Breast epithelium (tissue), 4 donors: ENCODE results near the gene CXCR1. TPM values are rescaled to one million over a fixed set of nuclear protein-coding genes. Genes with fewer than 3 reads are reported as not detected.

Source experiments
- DNase-seq, 2 donors: peaks; one replicate each; pipeline ENCODE4 v3.0.0-alpha.2; 2019; ENCODE audit warnings: low spot score in 2 of 2
- H3K27ac ChIP-seq, 2 donors: fragments of 200-600 bp; sonication (generic) in 1 of 2; one replicate each; pipeline ENCODE4 v1.5.1; 2016 to 2019; ENCODE audit warnings: mild to moderate bottlenecking in 1 of 2
- H3K27me3 ChIP-seq, 2 donors: fragments of 200-600 bp; sonication (generic) in 1 of 2; one replicate each; pipeline versions ENCODE4 v1.5.1 to v1.6.0; 2017 to 2019; ENCODE audit warnings: control low read depth in 1 of 2, mild to moderate bottlenecking in 1 of 2
- H3K36me3 ChIP-seq: fragments of 200-600 bp; one replicate; pipeline ENCODE4 v1.5.1; 2019
- H3K4me1 ChIP-seq, 2 donors: fragments of 200-600 bp; sonication (generic); one replicate each; pipeline ENCODE4 v1.5.1; 2016 to 2019; ENCODE audit warnings: control low read depth in 1 of 2
- H3K4me3 ChIP-seq, 3 donors: fragments of 200-600 bp; sonication (generic); 1 replicate in 2 of 3; 2 replicates in 1 of 3; pipeline ENCODE4 v1.5.1; 2016 to 2019; ENCODE audit warnings: mild to moderate bottlenecking in 3 of 3, moderate library complexity in 2 of 3
- H3K9me3 ChIP-seq, 2 donors: fragments of 200-600 bp; sonication (generic) in 1 of 2; one replicate each; pipeline ENCODE4 v1.5.1; 2016 to 2019; ENCODE audit warnings: control low read depth in 1 of 2
- POLR2A ChIP-seq: fragments of 450-650 bp; IDR thresholded peaks from one replicate; pipeline ENCODE4 v1.6.1; 2016; ENCODE audit warnings: antibody characterized with exemption, mild to moderate bottlenecking, moderate library complexity
- POLR2AphosphoS5 ChIP-seq, 3 donors: sonication (generic); formaldehyde crosslinking; IDR thresholded peaks; one replicate each; pipeline ENCODE4 v1.6.1; 2017; ENCODE audit warnings: antibody characterized with exemption in 3 of 3
- intact Hi-C: fragments of 100-400 bp; cut with DNase I; formaldehyde crosslinking; loops from one replicate; pipeline ENCODE4 v1.15.1; 2023; ENCODE audit warnings: low total_unique reads
- total RNA-seq, 3 donors: library from RNA; depleted of rRNA; stranded (reverse); fragments of >200 nt; gene quantifications; one replicate each; pipeline ENCODE4 v1.1.0, GENCODE V29; 2016
- TF ChIP-seq, protein P1 (sequence below), 3 donors: fragments of 450-650 bp; IDR thresholded peaks; one replicate each; pipeline ENCODE4 v1.5.1; 2016 to 2017; ENCODE audit warnings: antibody characterized with exemption in 3 of 3, mild to moderate bottlenecking in 3 of 3, moderate library complexity in 3 of 3

Gene CXCR1
- total RNA-seq, 3 donors from 2014 or later = 0.16 TPM; not detected in 2

DNA sequence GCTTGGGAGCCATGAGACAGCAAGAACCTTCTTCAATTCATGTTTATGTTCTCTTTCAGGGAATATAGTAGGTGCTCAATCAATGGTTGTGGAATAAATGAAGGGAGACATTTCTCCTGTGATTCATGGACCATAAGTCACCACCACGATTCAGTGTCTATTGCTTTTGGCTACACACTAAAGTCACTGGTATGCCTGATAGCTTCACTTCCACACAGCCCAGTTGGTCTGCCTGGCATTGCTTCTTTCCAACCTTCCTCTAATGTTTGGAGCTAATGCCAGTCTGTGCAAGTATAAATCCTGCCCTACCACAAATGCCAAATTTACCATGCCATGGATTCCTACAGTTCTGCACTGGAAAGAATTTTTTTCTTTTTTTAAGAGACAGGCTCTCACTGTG lies 1.3 kb upstream of the CXCR1 start:
- TF ChIP-seq POLR2AphosphoS5 (IDR thresholded peaks at IDR 0.05) (no peak), POLR2A (no peak)
- TF ChIP-seq, protein P1, sequence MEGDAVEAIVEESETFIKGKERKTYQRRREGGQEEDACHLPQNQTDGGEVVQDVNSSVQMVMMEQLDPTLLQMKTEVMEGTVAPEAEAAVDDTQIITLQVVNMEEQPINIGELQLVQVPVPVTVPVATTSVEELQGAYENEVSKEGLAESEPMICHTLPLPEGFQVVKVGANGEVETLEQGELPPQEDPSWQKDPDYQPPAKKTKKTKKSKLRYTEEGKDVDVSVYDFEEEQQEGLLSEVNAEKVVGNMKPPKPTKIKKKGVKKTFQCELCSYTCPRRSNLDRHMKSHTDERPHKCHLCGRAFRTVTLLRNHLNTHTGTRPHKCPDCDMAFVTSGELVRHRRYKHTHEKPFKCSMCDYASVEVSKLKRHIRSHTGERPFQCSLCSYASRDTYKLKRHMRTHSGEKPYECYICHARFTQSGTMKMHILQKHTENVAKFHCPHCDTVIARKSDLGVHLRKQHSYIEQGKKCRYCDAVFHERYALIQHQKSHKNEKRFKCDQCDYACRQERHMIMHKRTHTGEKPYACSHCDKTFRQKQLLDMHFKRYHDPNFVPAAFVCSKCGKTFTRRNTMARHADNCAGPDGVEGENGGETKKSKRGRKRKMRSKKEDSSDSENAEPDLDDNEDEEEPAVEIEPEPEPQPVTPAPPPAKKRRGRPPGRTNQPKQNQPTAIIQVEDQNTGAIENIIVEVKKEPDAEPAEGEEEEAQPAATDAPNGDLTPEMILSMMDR (IDR thresholded peaks at IDR 0.05) = no peak
- H3K9me3 ChIP-seq = no peaks in the 10 kb centered on the region
- intact Hi-C loops = no loop called here
- no peak overlapping the region for H3K4me3 ChIP-seq
- H3K4me1 ChIP-seq = no peaks in the 10 kb centered on the region
- no peaks in the 10 kb centered on the region for H3K36me3 ChIP-seq
- DNase-seq = no peak
- no peak overlapping the region for H3K27ac ChIP-seq
- no peaks in the 10 kb centered on the region for H3K27me3 ChIP-seq

DNA sequence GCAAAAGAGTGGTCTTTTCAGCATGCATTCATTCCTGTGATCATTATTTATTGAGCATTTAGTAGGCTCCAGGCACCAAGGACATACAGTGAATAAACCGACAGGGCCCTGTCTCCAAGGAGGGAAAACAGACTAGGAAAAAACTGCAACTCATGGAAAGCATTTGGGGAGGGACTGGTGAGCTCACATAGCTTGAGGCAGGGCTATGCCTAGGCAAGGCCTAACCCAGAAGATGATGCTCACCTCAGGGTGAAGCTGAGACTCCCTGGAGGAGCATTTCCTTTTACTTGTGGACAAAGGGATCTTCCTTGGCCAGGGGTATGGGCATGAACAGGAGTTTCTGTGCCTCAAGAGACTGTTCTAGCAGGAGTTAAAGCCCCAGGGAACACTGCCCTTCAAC lies 3.9 kb downstream of the CXCR1 start:
- Histone ChIP-seq H3K27ac (no peak overlapping the region), H3K27me3 (no peaks in the 10 kb centered on the region), H3K4me1 (no peaks in the 10 kb centered on the region), H3K36me3 (no peaks in the 10 kb centered on the region), H3K9me3 (no peaks in the 10 kb centered on the region), H3K4me3 (no peak overlapping the region)
- no peak for DNase-seq
- TF ChIP-seq, protein P1 (IDR thresholded peaks at IDR 0.05) = no peak
- no peak for TF ChIP-seq POLR2AphosphoS5 (IDR thresholded peaks at IDR 0.05)
- TF ChIP-seq POLR2A = no peak
- intact Hi-C loops = no loop called here

DNA sequence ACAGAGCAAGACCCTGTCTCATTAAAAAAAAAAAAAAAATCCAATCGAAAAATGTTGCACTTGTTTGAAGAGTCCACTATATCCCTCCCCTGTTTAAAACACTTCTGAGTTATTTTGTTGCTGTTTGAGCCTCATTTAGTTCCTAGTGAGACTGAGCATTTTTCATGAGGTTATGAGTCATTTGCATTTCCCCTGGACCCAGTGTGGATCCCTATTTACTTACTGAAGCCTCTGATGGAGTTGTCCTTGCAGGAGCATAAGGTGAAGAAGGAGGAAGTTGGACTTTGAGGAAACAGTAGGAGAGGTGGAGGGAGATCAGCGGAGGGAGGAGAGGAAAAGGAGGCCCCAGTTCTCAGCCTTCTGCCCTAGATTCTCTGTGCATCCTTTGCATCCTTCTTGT lies 5.1 kb downstream of the CXCR1 start:
- Histone ChIP-seq H3K4me1 (no peaks in the 10 kb centered on the region), H3K27ac (no peak overlapping the region), H3K9me3 (no peaks in the 10 kb centered on the region), H3K4me3 (no peak overlapping the region), H3K36me3 (no peaks in the 10 kb centered on the region), H3K27me3 (no peaks in the 10 kb centered on the region)
- no peak for TF ChIP-seq POLR2AphosphoS5 (IDR thresholded peaks at IDR 0.05)
- TF ChIP-seq POLR2A = no peak
- TF ChIP-seq, protein P1 (IDR thresholded peaks at IDR 0.05) = no peak
- intact Hi-C loops = no loop called here
- DNase-seq = no peak

DNA sequence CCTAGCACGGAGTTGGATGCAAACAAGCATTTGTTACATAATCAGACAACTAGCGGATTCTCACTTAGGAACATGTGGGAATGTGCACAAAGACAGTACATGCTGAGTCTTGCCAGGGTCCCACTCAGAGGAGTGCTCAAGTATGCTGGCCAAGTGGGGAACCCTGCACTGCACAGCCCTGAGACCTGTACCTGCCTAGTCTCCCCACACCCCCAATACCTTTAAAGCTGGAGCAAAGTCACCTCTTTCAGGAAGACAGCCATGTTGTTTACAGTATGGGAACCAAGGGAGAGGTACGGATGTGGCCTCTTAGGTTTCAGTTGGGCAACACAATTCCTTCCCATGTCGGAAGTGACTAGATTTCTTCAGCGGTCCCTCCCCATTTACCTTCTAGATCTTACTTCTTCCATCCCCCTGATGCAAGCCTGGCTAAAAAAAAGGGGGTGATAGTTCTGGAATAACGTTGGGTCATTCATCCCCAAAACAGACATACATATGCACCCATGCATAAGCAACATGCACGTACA lies 10.7 kb downstream of the CXCR1 start:
- H3K4me1 ChIP-seq = no peaks in the 10 kb centered on the region
- no peak for TF ChIP-seq POLR2AphosphoS5 (IDR thresholded peaks at IDR 0.05)
- no peak for TF ChIP-seq POLR2A
- TF ChIP-seq, protein P1 (IDR thresholded peaks at IDR 0.05) = no peak
- no peak overlapping the region for H3K4me3 ChIP-seq
- DNase-seq = no peak
- H3K27ac ChIP-seq = no peak overlapping the region
- H3K36me3 ChIP-seq = no peaks in the 10 kb centered on the region
- intact Hi-C loops = no loop called here
- H3K9me3 ChIP-seq = no peaks in the 10 kb centered on the region
- no peaks in the 10 kb centered on the region for H3K27me3 ChIP-seq

DNA sequence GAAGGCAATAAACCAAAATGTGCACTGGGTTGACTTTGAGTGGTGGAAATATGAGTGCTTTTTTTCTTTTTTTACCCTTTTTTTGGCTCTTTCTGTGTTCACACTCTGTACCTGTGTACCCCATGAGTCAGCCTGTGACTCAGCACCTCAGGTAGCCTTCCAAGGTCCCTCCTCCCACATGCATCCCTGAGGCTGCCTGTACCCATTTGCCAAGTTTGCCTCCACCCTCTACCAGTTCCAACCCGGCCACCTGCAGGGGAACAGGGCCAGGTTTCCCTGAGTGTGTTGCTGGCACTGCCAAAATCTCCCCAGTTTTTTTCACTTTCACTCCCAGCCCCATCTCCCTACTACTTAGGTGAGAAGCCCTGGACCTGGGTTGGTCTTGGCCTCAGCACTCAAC lies 14.0 kb downstream of the CXCR1 start:
- DNase-seq = peak in 1 of 2 donors; percentile 80
- Histone ChIP-seq H3K27ac (no peak overlapping the region), H3K9me3 (no peaks in the 10 kb centered on the region), H3K4me3 (no peak overlapping the region), H3K27me3 (no peaks in the 10 kb centered on the region), H3K36me3 (no peaks in the 10 kb centered on the region), H3K4me1 (no peaks in the 10 kb centered on the region)
- TF ChIP-seq POLR2A (no peak), POLR2AphosphoS5 (IDR thresholded peaks at IDR 0.05) (no peak)
- TF ChIP-seq, protein P1 (IDR thresholded peaks at IDR 0.05) = no peak
- intact Hi-C loops = no loop called here
